MCF 10A (cell line): ENCODE measurements around the gene CMTM1. TPM values are rescaled to one million over a fixed set of nuclear protein-coding genes. Genes with fewer than 3 reads are reported as not detected.
A peak's percentile ranks its signal among the peaks of the same experiment; 100 is the strongest.

ENCODE experiments used
- BruUV-seq: library from RNA; stranded (reverse); fragments of 400-500 nt; replicated peaks from 2 replicates; lab custom pipeline; 2021; lab: Mats Ljungman, UMichigan
- CTCF ChIA-PET: fragments of 300-600 bp; sonication (Branson Sonifier 250); formaldehyde crosslinking; extraction: SDS; loops from one replicate; lab custom pipeline; 2021; ENCODE audit warnings: antibody characterized with exemption, inconsistent platforms; lab: Yijun Ruan, JAX
- POLR2A ChIA-PET: fragments of 300-600, 350-650 bp; sonication (Branson Sonifier 250); formaldehyde crosslinking; extraction: SDS; loops from one replicate; lab custom pipeline; 2020; ENCODE audit warnings: antibody characterized with exemption, inconsistent platforms; lab: Yijun Ruan, JAX
- DNase-seq: peaks from one replicate; pipeline ENCODE4 v3.0.0-alpha.2; 2018; ENCODE audit not compliant: unreplicated experiment
- H3K27ac Mint-ChIP-seq: one replicate; pipeline ENCODE4 v1.8.0; 2022; ENCODE audit warnings: mild to moderate bottlenecking, low read depth, mixed read lengths; ENCODE audit not compliant: unreplicated experiment
- H3K27me3 Mint-ChIP-seq: one replicate; pipeline ENCODE4 v1.8.0; 2022; ENCODE audit warnings: mixed read lengths; ENCODE audit not compliant: insufficient read depth, unreplicated experiment
- H3K36me3 Mint-ChIP-seq: one replicate; pipeline ENCODE4 v1.8.0; 2022; ENCODE audit warnings: mild to moderate bottlenecking, moderate library complexity, mixed read lengths; ENCODE audit not compliant: insufficient read depth, unreplicated experiment
- H3K4me1 Mint-ChIP-seq: one replicate; pipeline ENCODE4 v1.8.0; 2022; ENCODE audit warnings: mixed read lengths; ENCODE audit not compliant: insufficient read depth, unreplicated experiment
- H3K4me3 Mint-ChIP-seq: one replicate; pipeline ENCODE4 v1.8.0; 2022; ENCODE audit warnings: mild to moderate bottlenecking, moderate library complexity, mixed read lengths; ENCODE audit not compliant: unreplicated experiment
- H3K9me3 Mint-ChIP-seq: one replicate; pipeline ENCODE4 v1.8.0; 2022; ENCODE audit warnings: mixed read lengths; ENCODE audit not compliant: unreplicated experiment
- CTCF ChIP-seq: fragments of 200-600 bp; IDR thresholded peaks from one replicate; pipeline ENCODE4 v1.8.0; 2022; ENCODE audit warnings: antibody characterized with exemption, mild to moderate bottlenecking; ENCODE audit not compliant: unreplicated experiment
- intact Hi-C: fragments of 100-400 bp; cut with micrococcal nuclease; formaldehyde crosslinking; loops from 2 replicates; pipeline ENCODE4 v1.14.1; 2022
- total RNA-seq: library from RNA; stranded (reverse); gene quantifications from 2 replicates; pipeline ENCODE4 v1.2.3, GENCODE V29; 2022

The CMTM1 gene
- total RNA-seq, 1 experiment from 2014 or later, result 2.1 TPM

GRCh38 chr16:66619534-66620428 is 53.5 kb downstream of the CMTM1 start:
- Mint-ChIP-seq H3K9me3 (no peaks in the 10 kb centered on the region), H3K27ac (peak overlapping the region; percentile 31), H3K4me1 (peaks cover 32% of the 10 kb centered on the region), H3K4me3 (no peak overlapping the region), H3K27me3 (no peaks in the 10 kb centered on the region), H3K36me3 (peaks cover 18% of the 10 kb centered on the region)
- TF ChIP-seq CTCF, result no peak
- CTCF ChIA-PET, result interaction anchor here (0.6 to 4.0 kb wide), 9 partner anchors 9 to 205 kb away, joined by 3 to 19 read pairs (median 4); partner anchors contain the start of gene DYNC1LI2
- BruUV-seq, result no TSS peak
- POLR2A ChIA-PET, result interaction anchor here (0.8 to 3.4 kb wide), 6 partner anchors 12 to 122 kb away, joined by 3 to 29 read pairs (median 10); no protein-coding TSS in a partner anchor
- intact Hi-C loops, result no loop called here
- DNase-seq, result peak; percentile 28

- intact Hi-C loops, result no loop called here
- TF ChIP-seq CTCF, result no peak
- POLR2A ChIA-PET, result interaction anchor here (0.8 to 3.3 kb wide), 2 partner anchors 15 to 19 kb away, joined by 3 to 18 read pairs; no protein-coding TSS in a partner anchor
- no peak for DNase-seq
- no peaks in the 10 kb centered on the region for H3K27me3 Mint-ChIP-seq
- peaks cover 32% of the 10 kb centered on the region for H3K4me1 Mint-ChIP-seq
- H3K4me3 Mint-ChIP-seq, result no peak overlapping the region
- H3K36me3 Mint-ChIP-seq, result peaks cover 18% of the 10 kb centered on the region
- CTCF ChIA-PET, result interaction anchor here (0.6 to 4.0 kb wide), 7 partner anchors 10 to 206 kb away, joined by 3 to 19 read pairs (median 6); partner anchors contain the start of gene DYNC1LI2
- no peak overlapping the region for H3K27ac Mint-ChIP-seq
- no TSS peak for BruUV-seq
- H3K9me3 Mint-ChIP-seq, result no peaks in the 10 kb centered on the region
Observed at GRCh38 chr16:66620429-66620795, 54.2 kb downstream of the CMTM1 start.

GRCh38 chr16:66621973-66622372 is 55.7 kb downstream of the CMTM1 start:
- CTCF ChIA-PET, result interaction anchor here (0.8 kb wide), 1 partner anchor 268 kb away, joined by 3 read pairs; no protein-coding TSS in a partner anchor

More at GRCh38 chr16:66621973-66622372, 55.7 kb downstream of the CMTM1 start:
- no peak for DNase-seq
- Mint-ChIP-seq H3K27me3 (no peaks in the 10 kb centered on the region), H3K27ac (no peak overlapping the region), H3K36me3 (peaks cover 18% of the 10 kb centered on the region), H3K4me3 (no peak overlapping the region), H3K9me3 (no peaks in the 10 kb centered on the region), H3K4me1 (peaks cover 29% of the 10 kb centered on the region)
- no TSS peak for BruUV-seq
- intact Hi-C loops, result no loop called here
- TF ChIP-seq CTCF, result no peak
- POLR2A ChIA-PET, result no interaction called here
